Epidermal melanocyte (primary cell): ENCODE measurements around the gene ZNF266.
A peak's percentile ranks its signal among the peaks of the same experiment; 100 is the strongest.

Experiments
- DNase-seq: peaks from one replicate; pipeline ENCODE4 v3.0.0; 2011; ENCODE audit warnings: low spot score; ENCODE audit not compliant: insufficient read length

Gene ZNF266

DNA sequence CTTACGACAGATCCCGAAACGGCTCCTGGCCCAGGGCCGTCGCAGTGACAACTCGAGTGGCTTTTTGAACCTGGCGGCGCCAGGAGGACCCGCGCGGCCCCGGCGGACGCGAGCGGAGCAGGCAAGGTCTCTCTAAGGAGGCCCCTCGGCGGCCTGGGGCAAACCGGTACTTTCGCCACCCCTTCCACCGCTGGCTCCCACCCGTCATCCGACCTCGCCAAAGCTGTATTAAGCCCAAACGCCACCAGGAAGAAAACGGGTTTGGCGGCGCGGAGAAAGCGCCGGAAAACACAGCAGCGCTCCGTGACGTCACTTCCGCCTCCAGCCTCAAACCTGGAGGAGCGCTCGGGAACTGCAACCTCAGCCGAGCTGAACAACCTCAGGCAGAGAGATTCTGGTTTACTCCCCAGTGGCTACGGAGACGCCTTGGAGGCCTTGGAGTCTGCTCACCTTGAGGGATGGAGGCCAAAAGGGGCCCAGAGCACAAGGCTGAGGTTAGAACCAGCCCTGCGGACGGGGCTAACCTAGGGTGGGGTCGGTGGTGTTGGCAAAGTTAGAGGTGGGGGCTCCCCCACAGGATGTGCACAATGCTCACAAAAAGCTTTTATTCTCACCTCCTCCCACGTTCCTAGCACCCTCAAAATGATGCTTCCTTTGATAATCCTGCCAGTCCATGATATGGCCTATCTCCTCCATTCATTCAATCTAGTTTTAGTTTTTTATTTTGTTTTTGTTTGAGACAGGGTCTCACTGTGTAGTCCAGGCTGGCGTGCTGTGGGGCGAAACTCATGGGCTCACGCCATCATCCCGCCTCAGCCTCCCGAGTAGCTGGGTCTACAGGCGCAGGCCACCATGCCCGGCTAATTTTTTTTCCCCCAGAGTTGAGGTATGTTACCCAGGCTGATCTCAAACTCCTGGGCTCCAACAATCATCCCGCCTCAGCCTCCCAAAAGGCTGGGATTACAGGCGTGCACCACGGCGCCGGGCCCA is at the start of gene ZNF266:
ZNF266 (minus strand) TSS at position 295 of the 990 bp plus-strand sequence. CDS start 15,484 bp downstream, outside the sequence.
- DNase-seq: peak; percentile 89

DNA sequence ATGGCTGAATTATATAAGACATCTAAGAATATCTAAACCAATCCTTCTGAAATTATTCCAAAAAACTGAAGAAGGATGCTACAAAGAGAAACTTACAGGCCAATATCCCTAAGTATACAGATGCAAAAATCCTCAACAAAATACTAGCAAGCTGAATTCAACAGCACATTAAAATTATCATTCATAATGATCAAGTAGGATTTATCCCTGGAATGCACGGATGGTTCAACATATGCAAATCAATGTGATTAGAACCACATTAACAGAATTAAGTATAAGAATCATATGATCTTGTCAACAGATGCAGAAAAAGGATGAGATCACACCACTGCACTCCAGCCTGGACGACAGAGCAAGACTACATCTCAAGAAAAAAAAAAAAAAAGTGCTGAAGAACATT is 49.8 kb upstream of the ZNF266 start:
- DNase-seq: no peak

DNA sequence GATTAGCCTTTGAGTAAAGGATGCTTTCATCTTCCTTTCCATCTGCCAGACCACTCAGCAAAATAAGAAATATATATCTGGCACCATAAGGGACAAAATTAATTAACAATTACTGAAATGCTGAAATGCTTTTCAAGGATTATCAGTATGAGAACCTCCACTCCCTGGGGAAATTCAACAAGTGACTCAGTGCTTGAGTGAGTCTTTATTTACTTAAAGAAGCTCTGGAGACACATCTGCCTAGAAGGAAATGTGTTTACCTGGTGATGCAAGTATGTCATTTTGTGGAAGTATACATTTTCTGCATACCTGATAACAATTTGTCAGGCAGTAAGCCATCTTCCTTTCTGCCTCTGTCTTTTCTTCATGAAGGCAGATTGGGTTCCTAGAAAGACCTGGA is 39.6 kb upstream of the ZNF266 start:
- no peak for DNase-seq

DNA sequence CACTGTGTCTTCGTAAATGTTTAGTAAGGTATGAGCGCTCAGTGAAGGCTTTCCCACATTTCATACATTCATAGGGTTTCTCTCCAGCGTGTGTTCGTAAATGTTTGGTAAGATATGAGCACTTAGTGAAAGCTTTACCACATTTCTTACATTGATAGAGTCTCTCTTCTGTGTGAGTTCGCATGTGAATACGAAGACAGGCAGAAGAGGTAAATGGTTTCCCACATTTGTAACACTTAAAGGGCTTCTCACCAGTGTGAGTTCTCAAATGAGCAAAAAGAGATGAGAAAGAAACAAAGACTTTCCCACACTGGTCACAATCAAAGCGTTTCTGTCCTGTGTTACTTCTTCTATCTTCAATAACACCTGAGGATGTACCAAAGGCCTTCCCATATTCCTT is 31.8 kb upstream of the ZNF266 start:
- DNase-seq: no peak

DNA sequence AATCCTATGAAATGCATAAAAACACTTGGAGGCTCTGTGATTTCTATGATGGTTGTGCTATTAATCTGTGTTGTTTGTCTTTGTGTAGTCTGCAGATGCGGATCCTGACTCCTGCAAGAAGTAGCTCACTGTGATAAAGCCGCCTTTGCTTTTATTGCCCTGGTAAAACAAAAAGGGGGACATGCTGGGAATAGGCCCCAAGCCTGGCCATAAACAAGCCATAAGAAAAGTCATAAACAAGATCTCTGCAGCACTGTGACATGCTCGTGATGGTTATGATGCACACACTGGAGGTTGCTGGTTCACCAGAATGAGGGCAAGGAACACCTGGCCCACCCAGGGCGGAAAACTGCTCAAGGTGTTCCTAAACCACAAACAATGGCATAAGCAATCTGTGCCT is 26.6 kb upstream of the ZNF266 start:
- no peak for DNase-seq

DNA sequence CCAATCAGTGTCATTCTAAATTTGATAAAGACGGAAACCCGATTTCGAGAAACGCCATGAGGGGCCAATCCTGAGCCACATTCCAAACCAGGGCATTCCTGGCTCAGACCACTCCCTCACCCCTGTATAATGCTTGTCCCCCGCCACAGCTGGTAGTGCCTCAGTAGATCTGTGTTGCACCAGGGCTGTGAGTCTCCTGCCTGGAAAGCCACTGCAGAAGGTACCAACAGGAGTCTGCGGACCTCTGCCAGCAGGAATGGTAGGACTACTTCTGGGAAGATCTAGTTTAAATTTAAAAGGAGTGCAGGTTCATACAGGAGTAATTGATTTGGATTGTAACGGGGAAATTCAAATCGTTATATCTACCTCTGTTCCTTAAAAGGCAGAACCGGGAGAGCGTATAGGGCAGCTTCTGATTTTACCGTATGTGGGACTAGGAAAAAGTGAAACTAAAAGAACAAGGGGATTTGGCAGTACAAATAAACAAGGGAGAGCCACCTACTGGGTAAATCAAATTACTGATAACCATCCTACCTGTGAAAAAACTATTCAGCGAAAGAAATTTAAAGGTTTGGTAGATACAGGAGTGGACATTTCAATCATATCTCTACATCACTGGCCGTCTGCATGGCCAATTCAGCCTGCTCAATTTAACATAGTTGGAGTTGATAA is 20.8 kb upstream of the ZNF266 start:
- DNase-seq: no peak

DNA sequence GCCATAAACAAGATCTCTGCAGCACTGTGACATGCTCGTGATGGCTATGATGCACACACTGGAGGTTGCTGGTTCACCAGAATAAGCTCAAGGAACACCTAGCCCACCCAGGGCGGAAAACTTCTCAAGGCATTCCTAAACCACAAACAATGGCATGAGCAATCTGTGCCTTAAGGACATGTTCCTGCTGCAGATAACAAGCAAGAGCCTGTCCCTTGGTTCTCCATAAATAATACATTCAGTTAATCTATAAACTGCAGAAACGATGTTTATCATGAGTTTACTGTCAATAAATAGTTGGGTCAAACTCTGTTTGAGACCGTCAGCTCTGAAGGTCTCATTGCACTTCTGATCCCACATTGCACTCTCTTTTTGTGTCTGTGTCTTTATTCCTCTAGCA is 18.6 kb upstream of the ZNF266 start:
- DNase-seq: no peak

DNA sequence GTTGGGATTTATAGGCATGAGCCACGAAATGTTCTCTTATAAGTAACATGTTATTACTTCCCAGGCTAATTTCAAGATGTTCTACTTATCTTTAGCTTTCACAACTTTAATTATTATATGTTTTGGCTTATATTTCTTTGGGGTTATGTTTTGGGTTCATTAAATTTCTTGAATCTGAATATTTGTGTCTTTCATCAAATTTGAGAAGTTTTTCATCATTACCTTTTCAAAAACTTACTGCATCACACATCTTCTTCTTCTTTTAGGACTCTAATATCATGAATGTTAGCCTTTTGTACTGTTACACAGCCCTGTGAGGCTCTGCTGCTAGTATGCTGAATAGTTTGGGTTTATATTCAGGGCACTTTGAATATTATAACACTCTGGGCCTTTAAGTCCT is 9.7 kb upstream of the ZNF266 start:
- DNase-seq: no peak

DNA sequence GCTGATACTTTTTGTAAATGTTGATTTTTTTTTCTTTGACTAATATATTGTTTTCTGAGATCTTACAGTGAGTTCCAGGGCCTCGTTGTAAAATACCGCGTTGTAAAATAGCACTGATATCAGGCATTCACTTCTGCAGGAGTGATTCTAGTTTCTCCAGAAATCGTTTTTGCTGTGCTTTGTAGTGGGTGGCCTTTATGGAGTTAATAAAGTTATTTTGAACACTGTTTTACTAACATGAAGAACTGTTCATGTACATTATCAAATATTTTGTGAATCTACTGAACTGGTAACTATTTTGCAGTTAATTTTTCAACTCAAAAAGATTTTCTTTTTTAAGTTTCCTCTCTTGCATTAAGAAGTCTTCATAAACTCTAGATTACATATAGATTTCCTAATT is 985 bp upstream of the ZNF266 start:
- no peak for DNase-seq

DNA sequence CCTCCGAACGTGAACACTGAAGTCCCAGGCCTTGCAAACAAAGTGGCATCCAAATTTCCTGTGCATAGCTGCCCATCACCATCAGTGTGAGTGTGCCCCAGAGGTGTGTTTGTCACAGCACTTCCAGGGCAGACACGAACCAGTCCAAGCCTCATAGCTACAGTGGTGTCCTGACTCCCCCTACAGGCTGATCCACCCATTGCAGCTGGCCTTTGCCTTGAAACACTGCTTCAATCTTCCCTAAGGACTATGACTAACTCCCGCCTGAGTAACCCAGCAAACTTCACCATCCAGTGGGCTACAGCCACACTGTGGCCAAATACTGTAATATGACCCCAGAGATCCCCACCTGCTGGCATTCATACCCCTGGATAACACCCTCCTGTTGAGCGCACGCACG is 3.9 kb downstream of the ZNF266 start:
- DNase-seq: no peak

DNA sequence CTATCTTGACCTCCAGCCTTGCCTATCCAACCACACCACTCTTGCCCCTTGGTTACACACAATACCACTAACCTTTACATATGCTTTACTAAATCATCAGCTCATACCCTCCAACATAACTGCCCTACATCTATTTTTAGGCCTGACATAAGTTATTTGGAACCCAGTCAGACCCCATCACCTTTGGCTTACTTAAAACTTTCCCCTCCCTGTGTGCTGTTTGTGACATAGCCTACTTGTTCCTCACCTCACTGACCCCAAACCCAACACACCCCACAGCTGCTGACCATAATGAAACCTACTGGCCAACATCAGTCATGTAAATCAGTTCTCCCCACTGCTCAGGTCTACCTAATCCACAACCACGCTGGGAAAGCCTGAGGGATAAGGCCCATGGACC is 4.9 kb downstream of the ZNF266 start:
- DNase-seq: no peak

DNA sequence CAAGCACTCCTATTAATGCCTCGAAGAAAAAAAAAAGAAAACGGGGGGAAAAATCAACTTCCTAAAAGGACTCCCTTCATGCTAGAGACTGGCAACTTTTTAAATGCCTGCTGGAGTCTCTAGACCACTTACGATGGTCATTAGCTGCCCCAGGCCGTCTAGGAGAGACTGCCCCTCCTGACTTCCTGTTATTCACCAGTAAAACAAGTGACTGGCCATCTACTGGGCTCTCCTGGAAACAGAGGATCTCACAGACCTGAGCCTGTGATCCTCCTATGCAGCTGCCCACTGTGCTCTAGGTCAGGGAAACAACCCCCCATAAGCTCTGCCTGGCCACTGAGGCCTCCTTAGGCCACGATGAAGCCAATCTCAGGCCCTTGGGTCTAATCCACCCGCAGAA is 7.4 kb downstream of the ZNF266 start:
- no peak for DNase-seq

DNA sequence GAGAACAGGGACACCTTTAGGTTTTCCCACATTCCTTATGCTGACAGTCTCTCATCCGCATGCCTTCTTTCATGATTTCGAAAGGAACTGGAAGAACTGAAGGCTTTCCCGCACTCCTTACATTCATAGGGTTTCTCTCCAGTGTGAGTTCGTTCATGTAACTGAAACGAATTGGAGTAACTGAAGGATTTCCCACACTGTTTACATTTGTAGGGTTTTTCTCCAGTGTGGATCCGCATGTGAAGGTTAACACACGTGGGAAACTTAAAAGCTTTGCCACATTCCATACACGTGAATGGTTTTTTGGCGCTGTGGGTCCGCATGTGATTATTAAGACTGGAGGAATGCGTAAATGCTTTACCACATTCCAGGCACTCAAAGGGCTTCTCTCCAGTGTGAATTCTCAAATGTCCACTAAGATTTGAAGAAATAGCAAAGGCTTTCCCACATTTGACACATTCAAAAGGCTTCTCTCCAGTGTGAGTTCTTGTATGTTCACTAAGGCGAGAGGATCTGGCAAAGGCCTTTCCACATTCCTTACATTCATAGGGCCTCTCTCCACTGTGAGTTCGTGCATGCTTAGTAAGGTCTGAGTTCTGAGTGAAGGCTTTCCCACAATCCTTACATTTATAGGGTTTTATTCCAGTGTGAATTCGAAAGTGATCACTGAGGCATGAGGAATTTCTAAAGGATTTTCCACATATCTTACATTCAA is 22.0 kb downstream of the ZNF266 start:
- DNase-seq: no peak

DNA sequence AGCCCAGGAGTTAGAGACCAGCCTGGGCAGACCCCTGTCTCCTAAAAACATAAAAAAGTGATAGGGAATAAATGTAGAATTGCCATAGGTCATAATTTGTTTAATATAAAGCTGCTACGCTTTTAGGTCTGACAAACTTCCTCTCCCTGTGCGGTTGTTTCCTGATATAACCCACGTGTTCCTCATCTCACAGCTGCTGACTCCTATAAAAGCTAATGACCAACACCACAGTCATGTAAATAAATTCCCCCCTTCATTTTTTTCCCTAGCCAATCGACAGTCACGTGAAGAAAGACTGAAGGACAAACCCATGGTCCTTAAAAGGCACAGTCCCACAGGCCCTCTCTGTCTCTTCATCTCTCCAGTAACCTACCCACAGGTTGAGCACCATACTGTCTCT is 27.5 kb downstream of the ZNF266 start:
- DNase-seq: no peak

DNA sequence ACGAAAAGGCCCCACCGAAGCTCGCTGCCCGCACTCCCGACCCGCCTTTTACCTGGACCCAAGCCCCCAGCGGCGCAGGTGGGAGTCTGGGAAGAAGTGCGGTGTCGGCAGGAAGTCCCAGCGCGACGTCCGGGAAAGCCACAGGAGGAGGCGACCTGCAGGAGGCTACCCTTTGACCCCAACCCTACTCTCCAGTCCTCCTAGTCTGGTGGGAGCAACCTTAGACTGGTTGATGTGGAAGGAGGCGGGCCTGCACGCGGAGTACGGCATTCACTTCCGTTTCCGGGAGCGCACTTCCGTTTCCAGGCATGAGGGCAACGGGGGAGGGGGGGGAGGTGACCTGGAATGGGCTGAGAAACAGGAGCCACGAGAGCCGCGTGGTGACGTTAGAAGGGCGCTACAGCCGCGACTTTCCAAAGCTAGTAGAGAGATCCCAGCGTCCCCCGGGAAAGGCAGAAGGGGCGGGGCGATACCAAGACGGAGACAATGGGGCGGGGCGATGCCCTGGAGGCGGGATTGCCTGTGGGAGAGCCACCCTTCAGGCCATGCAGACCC is 28.5 kb downstream of the ZNF266 start:
- peak; percentile 49 for DNase-seq

DNA sequence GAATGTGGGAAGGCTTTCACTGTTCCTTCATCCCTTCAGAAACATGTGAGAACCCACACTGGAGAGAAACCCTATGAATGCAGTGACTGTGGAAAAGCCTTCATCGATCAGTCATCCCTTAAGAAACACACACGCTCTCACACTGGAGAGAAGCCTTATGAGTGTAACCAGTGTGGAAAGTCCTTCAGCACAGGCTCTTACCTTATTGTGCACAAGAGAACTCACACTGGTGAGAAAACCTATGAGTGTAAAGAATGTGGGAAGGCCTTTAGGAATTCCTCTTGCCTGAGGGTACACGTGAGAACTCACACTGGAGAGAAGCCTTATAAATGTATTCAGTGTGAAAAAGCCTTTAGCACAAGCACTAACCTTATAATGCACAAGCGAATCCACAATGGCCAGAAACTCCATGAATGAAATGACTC is 54.0 kb downstream of the ZNF266 start:
- DNase-seq: no peak

DNA sequence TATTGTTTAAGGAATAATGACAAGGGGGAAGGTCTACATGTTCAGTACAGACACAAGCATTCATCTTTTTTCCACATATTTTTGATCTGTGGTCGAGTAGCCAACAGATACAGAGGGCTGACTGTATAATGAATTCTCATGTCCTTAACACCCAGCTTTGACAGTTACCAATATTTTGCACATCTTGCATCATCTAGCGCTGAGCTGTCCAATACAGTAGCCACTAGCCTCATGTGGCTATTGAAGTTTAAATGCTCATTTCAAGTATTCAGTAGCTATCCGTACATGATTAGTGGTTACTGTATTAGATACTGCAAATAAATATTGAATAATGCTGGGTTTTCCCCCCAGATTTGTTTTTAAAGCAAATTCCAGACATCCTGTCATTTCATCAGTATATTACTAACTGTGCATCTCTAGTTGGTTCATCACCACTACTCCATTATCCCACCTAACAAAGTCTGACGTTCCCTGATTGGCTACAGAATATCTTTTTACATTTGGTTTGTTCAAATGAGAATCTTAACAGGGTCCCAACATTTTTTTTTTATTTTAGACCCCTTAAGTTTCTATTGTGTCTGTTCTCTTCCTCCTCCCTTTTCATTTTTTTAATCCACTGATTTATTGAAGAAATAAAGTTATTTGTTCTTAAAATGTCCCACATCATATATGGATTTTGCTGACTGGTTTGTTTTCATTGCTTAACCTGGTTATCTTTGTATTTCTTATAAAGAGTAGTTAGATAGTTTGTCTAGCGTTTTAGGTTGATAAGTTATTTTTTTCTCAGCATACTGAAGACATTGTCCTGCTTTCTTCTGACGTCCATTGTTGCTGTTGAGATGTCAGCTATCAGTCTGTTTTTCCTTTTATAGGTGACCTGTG is 64.4 kb downstream of the ZNF266 start:
- no peak for DNase-seq

DNA sequence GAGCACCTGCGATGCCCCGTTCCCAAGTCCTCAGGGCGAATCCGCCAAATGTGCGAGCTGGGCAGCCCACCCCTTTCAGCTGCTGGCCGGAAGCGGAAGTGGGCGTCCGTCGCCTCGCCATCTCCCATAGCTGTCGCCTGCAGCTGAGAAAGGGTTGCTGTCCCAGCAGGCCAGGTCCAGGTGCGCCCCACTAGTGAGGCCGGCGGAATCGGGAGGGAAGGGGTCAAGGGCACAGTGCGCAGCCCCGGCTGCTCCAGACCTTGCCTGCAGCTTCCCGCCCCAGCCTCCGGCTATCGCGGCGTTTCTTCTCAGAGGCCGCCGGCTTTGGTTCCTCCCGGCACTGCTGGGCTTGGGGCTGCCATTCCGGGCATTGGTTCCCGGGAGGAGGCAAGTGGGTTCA is 72.5 kb downstream of the ZNF266 start, which contains the start of gene ZNF177:
ZNF177 (plus strand) TSS at position 109 of the 400 bp plus-strand sequence. CDS start 15,299 bp downstream, outside the sequence.
- DNase-seq: no peak
